ENCODE data around the gene MRPL4.

MRPL4 gene

DNA sequence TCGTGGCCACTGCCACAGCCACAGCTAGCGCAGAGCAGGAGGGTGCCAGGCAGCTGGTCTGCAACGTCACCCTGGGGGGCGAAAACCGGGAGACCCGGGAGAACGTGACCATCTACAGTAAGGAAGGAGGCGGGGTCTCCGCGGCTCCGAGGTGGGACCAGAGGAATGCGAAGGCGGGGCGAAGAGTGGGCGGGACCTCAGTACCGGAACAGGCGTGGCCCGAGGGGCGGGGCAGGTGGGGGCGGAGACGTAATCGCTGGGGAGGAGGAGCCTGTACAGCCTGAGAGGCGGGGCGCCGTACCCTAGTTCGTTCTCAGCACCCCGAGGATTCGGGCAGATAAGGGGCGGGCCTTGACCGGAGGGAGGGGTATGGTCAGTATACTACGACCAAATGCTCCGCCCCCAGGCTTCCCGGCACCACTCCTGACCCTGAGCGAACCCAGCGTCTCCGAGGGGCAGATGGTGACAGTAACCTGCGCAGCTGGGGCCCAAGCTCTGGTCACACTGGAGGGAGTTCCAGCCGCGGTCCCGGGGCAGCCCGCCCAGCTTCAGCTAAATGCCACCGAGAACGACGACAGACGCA lies 40.3 kb downstream of the MRPL4 start:
- no peaks in the 10 kb centered on the region for H3K9me3 ChIP-seq (ENCODE audit: low read depth, low read length)
- TF ChIP-seq EZH2 (IDR thresholded peaks at IDR 0.05) (no peak), POLR2AphosphoS5 (IDR thresholded peaks at IDR 0.05; ENCODE audit: borderline replicate concordance, low read depth, low read length) (no peak), FOXP2 (optimal IDR thresholded peaks at IDR 0.05; ENCODE audit: control extremely low read depth, extremely low read length, insufficient read depth) (no peak)
- H3K36me3 ChIP-seq (ENCODE audit: insufficient read depth, low read length) = peaks cover 8% of the 10 kb centered on the region; the same call in 1 of the 2 replicates
- peak overlapping the region; percentile 84 for H3K4me3 ChIP-seq
- H3K9ac ChIP-seq (ENCODE audit: insufficient read length) = no peak overlapping the region
- H3K27ac ChIP-seq = no peak overlapping the region
- DNase-seq (ENCODE audit: low read depth, low spot score) = no peak

DNA sequence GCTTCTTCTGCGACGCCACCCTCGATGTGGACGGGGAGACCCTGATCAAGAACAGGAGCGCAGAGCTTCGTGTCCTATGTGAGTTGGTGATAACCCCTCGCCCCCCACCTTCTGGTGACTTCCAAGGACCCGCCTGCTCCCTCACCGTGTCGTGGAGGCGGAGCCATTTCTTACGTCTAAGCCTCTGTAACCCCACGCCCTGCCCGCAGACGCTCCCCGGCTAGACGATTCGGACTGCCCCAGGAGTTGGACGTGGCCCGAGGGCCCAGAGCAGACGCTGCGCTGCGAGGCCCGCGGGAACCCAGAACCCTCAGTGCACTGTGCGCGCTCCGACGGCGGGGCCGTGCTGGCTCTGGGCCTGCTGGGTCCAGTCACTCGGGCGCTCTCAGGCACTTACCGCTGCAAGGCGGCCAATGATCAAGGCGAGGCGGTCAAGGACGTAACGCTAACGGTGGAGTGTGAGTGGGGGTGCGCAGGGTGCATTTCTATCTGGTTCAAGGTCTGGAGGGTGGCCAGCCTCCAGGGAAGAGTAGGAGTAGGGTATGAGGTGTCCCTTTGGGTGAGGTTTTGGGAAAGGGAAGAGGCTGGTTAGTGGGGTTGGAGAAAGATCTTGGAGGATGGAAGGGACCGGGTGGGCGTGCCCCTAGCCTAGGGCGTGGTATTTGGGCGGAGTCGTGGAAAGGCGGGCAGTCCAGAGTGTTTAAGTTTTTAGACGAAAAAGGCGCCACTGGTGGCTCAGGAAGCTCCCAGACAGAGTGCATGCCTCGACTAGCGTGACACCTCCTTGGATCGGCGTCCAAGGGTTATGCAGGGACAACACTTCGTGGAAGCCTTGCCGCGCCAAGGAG lies 41.0 kb downstream of the MRPL4 start:
- no peak overlapping the region for H3K27ac ChIP-seq
- no peak overlapping the region; the same call in 1 of the 2 replicates for H3K4me3 ChIP-seq
- no peak for DNase-seq (ENCODE audit: low read depth, low spot score)
- no peaks in the 10 kb centered on the region for H3K9me3 ChIP-seq (ENCODE audit: low read depth, low read length)
- H3K36me3 ChIP-seq (ENCODE audit: insufficient read depth, low read length) = peaks cover 8% of the 10 kb centered on the region; the same call in 1 of the 2 replicates
- no peak for TF ChIP-seq EZH2 (IDR thresholded peaks at IDR 0.05)
- no peak overlapping the region for H3K9ac ChIP-seq (ENCODE audit: insufficient read length)

DNA sequence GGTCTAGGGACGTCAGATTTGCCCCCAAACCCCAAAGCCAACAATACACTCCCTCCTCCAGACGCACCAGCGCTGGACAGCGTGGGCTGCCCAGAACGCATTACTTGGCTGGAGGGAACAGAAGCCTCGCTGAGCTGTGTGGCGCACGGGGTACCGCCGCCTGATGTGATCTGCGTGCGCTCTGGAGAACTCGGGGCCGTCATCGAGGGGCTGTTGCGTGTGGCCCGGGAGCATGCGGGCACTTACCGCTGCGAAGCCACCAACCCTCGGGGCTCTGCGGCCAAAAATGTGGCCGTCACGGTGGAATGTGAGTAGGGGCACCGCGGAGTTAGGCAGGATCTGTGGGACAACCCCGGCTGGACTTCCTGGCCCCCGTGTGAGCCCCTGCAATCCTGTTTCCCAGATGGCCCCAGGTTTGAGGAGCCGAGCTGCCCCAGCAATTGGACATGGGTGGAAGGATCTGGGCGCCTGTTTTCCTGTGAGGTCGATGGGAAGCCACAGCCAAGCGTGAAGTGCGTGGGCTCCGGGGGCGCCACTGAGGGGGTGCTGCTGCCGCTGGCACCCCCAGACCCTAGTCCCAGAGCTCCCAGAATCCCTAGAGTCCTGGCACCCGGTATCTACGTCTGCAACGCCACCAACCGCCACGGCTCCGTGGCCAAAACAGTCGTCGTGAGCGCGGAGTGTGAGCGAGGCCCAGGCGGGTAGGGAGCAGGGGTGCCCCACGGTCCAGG lies 41.8 kb downstream of the MRPL4 start:
- H3K9me3 ChIP-seq (ENCODE audit: low read depth, low read length) = no peaks in the 10 kb centered on the region
- no peak for TF ChIP-seq FOXP2 (optimal IDR thresholded peaks at IDR 0.05; ENCODE audit: control extremely low read depth, extremely low read length, insufficient read depth)
- H3K27ac ChIP-seq = no peak overlapping the region
- H3K9ac ChIP-seq (ENCODE audit: insufficient read length) = no peak overlapping the region
- DNase-seq (ENCODE audit: low read depth, low spot score) = no peak
- H3K4me3 ChIP-seq = no peak overlapping the region
- H3K36me3 ChIP-seq (ENCODE audit: insufficient read depth, low read length) = peaks cover 8% of the 10 kb centered on the region; the same call in 1 of the 2 replicates

DNA sequence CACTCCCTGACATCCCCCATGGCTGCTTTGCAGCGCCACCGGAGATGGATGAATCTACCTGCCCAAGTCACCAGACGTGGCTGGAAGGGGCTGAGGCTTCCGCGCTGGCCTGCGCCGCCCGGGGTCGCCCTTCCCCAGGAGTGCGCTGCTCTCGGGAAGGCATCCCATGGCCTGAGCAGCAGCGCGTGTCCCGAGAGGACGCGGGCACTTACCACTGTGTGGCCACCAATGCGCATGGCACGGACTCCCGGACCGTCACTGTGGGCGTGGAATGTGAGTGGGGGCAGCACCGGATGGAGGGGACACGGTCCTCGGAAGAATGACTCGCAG lies 42.3 kb downstream of the MRPL4 start:
- TF ChIP-seq FOXP2 (optimal IDR thresholded peaks at IDR 0.05; ENCODE audit: control extremely low read depth, extremely low read length, insufficient read depth) = no peak
- no peak for TF ChIP-seq EZH2 (IDR thresholded peaks at IDR 0.05)
- TF ChIP-seq POLR2AphosphoS5 (IDR thresholded peaks at IDR 0.05; ENCODE audit: borderline replicate concordance, low read depth, low read length) = no peak

DNA sequence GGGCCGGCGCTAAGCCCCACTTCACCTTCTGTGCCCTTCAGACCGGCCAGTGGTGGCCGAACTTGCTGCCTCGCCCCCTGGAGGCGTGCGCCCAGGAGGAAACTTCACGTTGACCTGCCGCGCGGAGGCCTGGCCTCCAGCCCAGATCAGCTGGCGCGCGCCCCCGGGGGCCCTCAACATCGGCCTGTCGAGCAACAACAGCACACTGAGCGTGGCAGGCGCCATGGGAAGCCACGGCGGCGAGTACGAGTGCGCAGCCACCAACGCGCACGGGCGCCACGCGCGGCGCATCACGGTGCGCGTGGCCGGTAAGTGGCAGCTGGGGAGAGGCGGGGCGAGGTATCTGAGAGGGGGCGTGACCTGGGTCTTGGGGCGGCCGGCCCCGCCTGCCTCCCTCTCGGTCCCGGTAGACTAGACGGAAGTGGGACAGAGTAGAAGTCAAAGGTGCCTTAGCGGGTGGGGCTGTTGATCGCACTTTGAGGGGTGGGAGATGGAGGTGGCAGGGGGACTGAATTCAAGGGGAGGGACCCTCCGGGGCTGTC lies 43.4 kb downstream of the MRPL4 start:
- Histone ChIP-seq H3K4me3 (no peak overlapping the region), H3K9me3 (ENCODE audit: low read depth, low read length) (no peaks in the 10 kb centered on the region), H3K27ac (no peak overlapping the region), H3K9ac (ENCODE audit: insufficient read length) (no peak overlapping the region), H3K36me3 (ENCODE audit: insufficient read depth, low read length) (peaks cover 8% of the 10 kb centered on the region; the same call in 1 of the 2 replicates)
- no peak for DNase-seq (ENCODE audit: low read depth, low spot score)
- TF ChIP-seq EZH2 (IDR thresholded peaks at IDR 0.05) (no peak), POLR2AphosphoS5 (IDR thresholded peaks at IDR 0.05; ENCODE audit: borderline replicate concordance, low read depth, low read length) (no peak), FOXP2 (optimal IDR thresholded peaks at IDR 0.05; ENCODE audit: control extremely low read depth, extremely low read length, insufficient read depth) (no peak)

More for the DNA sequence above, 42.3 kb downstream of the MRPL4 start:
- DNase-seq (ENCODE audit: low read depth, low spot score) = no peak
- no peak overlapping the region for H3K4me3 ChIP-seq
- H3K9ac ChIP-seq (ENCODE audit: insufficient read length) = no peak overlapping the region
- no peak overlapping the region for H3K27ac ChIP-seq
- no peaks in the 10 kb centered on the region for H3K9me3 ChIP-seq (ENCODE audit: low read depth, low read length)
- H3K36me3 ChIP-seq (ENCODE audit: insufficient read depth, low read length) = peaks cover 8% of the 10 kb centered on the region; the same call in 1 of the 2 replicates

DNA sequence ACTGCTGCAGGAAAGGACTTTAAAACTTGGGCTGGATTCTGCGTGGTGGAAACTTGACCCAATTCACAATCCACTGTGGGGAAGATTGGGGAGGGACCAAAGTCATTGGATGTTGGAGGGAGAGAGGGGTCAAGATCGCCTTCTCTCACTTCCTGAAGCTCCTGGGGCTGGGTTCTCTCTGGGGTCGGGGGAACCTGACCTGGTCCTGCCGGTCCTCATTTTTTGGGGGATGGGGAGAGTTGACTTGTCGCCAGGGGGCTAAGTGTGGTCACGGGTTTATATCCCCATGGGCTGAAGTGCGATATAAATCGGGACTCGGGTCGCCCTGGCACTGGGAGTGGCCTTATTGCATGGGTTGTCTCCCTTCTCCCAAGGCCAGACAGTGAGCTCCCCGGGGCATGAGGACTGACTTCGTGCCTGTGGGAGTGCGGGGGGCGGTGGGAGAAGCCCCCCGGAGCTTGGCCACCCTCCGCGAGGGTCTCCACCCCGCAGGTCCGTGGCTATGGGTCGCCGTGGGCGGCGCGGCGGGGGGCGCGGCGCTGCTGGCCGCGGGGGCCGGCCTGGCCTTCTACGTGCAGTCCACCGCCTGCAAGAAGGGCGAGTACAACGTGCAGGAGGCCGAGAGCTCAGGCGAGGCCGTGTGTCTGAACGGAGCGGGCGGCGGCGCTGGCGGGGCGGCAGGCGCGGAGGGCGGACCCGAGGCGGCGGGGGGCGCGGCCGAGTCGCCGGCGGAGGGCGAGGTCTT lies 44.0 kb downstream of the MRPL4 start:
- no peak overlapping the region for H3K9ac ChIP-seq (ENCODE audit: insufficient read length)
- H3K9me3 ChIP-seq (ENCODE audit: low read depth, low read length) = no peaks in the 10 kb centered on the region
- no peak for DNase-seq (ENCODE audit: low read depth, low spot score)
- H3K36me3 ChIP-seq (ENCODE audit: insufficient read depth, low read length) = peaks cover 8% of the 10 kb centered on the region; the same call in 1 of the 2 replicates
- H3K4me3 ChIP-seq = no peak overlapping the region
- no peak overlapping the region for H3K27ac ChIP-seq
- no peak for TF ChIP-seq POLR2AphosphoS5 (IDR thresholded peaks at IDR 0.05; ENCODE audit: borderline replicate concordance, low read depth, low read length)
- no peak for TF ChIP-seq EZH2 (IDR thresholded peaks at IDR 0.05)
- TF ChIP-seq FOXP2 (optimal IDR thresholded peaks at IDR 0.05; ENCODE audit: control extremely low read depth, extremely low read length, insufficient read depth) = no peak

DNA sequence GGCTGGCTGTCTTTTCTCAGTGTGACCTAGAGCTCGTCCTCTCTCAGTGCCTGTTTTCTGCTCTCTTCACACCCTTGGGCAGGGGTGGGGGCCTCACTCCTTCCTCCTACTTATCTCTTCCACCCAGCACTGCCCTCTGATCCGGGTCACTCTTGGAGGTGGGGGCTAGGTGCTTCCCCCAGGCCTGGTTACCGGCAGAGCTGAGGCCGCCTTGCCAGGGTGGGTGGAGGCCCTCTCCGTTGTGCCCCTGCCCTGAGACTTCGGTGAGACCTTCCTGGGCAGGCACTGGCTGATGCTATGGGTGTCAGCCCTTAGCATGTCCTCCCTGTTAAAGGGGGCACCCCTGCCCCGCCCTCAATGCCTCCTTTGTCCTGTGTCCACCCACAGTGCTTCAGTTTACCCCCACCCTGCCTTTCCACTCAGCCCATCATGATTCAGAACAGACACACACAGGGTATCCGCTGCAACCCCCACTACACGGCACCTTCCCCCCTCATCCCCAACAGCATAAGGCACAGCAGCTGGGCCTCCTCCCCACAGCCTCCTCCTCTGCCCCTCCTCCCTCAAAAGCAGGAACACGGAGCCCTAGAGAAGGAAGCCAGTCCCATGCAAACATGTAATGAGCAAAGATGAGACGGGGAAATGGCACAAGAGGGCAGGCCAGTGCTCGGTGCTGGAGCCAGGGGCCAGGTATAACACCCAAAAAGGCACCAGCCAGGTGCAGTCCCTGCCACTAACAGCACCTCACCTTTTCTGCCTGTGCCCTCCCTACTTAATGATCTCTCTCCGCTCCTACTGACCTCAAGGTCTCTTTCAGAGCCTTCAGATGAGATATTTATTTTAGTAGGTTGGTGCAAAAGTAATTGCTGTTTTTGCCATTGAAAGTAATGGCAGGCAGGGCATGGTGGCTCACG lies 47.8 kb downstream of the MRPL4 start:
- Histone ChIP-seq H3K9me3 (ENCODE audit: low read depth, low read length) (no peaks in the 10 kb centered on the region), H3K9ac (ENCODE audit: insufficient read length) (no peak overlapping the region), H3K27ac (no peak overlapping the region), H3K36me3 (ENCODE audit: insufficient read depth, low read length) (no peaks in the 10 kb centered on the region), H3K4me3 (no peak overlapping the region)
- DNase-seq (ENCODE audit: low read depth, low spot score) = no peak
- TF ChIP-seq POLR2AphosphoS5 (IDR thresholded peaks at IDR 0.05; ENCODE audit: borderline replicate concordance, low read depth, low read length) (no peak), EZH2 (IDR thresholded peaks at IDR 0.05) (no peak), FOXP2 (optimal IDR thresholded peaks at IDR 0.05; ENCODE audit: control extremely low read depth, extremely low read length, insufficient read depth) (no peak)
